GM21381 (cell line): ENCODE results near the gene LDLRAP1.
"Not testable (repeated sequence)": the region's sequence is repeated elsewhere in the genome, so short reads cannot be mapped to it uniquely, and the experiment has no call there.

ENCODE experiments used
- ATAC-seq: cut with Tn5 transposase; IDR thresholded peaks from one replicate; pipeline ENCODE4 v1.9.1; 2021; ENCODE audit warnings: mild to moderate bottlenecking, moderate library complexity; ENCODE audit not compliant: unreplicated experiment

Gene LDLRAP1

DNA sequence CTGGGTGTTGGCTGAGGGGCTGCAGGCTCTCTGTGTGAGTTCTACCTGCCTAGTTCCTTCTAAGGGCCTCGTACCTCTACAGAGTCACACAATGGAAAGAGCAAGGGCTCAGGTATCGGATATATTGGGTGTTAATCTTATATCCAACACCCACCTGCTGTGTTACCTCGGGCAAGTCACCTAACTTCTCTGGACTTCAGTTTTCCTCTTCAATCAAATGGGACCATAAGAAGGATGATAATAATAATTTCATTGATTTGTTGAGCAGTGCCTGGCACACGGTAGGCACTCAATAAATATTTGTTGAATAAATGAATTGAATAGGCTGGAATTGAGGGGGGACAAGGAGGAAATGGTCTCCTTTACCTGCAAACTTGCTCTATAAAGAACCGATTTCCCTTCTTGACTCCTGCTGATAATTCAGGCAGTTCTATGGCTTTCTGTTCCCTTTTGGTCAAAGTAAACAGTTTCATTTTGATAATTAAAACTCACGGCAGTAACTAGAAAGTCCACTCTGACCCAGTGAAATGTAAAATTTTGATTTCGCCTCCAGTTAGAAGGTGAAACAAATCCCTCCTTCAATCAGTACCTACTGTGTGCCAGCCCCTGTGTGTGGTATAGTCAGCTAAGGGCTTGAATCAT, 56.7 kb downstream of the LDLRAP1 start:
- ATAC-seq: no peak

DNA sequence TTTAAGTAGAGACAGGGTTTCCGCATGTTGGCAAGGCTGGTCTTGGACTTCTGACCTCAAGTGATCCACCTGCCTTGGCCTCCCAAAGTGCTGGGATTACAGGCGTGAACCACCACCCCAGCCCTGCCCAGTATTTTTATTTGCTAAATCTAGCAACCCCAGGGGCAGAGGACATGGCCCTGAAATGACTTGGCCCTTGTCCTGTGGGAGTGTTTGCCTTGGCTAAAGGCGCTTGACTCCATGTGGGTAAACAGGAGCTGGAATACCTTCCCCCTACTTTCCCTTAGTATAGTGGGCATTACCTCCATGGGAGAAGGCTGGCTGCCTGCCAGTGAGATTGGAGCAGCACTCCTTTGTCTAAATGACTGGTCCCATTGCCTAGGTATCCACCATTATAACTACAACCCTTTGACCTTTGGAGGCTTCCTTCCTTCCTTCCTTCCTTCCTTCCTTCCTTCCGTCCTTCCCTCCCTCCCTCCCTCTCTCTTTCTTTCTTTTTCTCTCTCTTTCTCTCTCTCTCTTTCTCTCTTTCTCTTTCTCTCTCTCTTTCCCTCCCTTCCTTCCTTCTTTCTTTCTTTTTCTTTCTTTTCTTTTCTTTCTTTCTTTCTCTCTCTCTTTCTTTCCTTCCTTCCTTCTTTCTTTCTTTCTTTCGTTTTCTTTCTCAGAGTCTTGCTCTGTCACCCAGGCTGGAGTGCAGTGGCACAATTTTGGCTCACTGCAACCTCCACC, 57.7 kb downstream of the LDLRAP1 start:
- ATAC-seq: not testable (repeated sequence)

- not testable (repeated sequence) for ATAC-seq
Measured at GRCh38 chr1:25603779-25604538, 60.6 kb downstream of the LDLRAP1 start.

GRCh38 chr1:25607123-25607522, 63.7 kb downstream of the LDLRAP1 start:
- no peak for ATAC-seq

GRCh38 chr1:25608488-25609178, 65.2 kb downstream of the LDLRAP1 start:
- ATAC-seq: no peak

DNA sequence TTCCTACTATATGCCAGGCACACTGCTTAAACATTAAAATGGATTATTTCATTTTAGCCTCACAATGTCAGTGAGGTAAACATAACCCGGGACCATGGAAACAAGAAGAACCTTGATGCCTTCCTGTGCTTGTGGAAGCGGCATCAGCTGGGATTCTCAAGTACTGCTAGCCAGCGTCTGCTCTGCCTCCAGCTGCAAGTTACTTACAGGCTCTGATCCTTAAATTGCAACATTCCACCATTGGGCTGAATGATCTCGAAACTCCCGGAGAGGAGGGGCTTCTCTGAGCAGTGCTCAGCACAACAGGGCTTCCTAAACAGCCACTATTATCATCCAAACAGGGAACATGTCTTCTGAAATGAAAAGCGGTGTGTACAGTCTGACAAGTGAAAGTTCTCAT, 66.5 kb downstream of the LDLRAP1 start:
- no peak for ATAC-seq

DNA sequence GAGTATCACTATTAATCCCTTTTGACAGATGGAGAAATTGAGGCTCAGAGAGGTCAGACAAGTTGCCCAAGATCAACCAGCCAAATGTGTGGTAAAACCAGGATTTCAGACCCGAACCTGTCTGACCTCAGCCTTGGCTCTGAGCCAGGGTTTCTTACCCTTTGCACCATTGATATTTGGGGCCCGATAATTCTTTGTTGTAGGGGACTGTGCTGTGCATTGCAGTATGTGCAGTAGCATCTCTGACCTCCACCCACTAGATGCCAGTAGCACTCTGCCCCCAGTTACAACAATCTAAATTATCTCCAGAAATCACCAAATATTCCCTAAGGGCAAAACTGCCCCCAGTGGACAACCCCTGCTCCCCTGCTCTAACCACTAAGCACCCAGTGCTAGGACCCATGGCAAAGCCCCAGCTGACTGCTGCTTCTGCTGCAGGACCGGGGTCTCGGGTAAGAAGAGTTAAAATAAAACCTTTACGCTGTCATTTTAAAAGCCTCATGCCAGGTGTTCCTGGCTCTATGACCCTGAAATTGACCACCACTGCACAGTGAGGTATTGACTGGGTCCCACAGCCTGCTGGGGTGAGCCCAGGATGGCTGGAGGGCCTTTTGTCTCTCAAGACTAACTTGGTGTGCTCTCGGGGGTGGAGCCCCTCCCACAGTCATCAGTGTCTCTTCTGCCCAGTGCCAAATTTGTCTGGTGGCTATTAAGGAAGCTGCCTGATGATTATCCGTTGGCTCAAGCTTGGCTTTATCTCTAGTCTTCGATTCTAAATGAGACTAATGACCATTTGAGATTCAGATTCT, 67.6 kb downstream of the LDLRAP1 start:
- no peak for ATAC-seq

DNA sequence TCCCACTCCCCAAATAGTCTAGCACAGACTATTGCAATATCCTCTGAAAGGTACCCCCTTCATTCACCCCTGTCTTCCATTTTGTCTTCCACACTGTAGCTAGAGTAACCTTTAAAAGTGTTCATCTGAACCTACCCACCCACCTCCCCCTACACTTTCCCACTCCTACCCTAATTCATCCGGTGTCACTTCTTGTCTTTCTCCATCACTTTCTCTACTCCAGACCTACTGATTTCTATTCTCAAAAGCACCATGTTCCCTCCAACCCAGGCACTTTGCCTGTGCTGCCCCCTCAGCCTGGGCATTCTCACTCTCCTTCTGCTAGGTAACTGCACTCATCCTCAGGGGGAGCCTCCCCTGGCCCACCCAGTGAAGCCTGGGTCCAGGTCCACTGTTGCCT, 68.4 kb downstream of the LDLRAP1 start:
- no peak for ATAC-seq

DNA sequence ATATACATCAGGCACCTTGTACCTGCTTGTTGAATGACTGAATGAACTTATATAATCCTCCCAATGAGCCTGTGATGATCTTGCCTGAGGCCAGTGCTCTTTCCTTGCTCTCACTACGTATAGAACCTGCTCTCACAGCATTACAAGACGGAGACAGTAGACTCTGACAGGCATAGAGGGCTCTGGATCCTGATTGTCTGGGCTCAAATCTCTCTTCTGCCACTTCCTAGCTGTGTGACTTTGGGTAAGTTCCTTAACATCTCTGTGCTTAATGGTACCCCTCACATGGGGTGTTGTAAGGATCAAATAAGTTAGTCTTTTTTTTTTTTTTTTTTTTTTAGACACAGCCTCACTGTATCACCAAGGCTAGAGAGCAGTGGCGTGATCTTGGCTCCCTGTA, 69.0 kb downstream of the LDLRAP1 start:
- no peak for ATAC-seq

DNA sequence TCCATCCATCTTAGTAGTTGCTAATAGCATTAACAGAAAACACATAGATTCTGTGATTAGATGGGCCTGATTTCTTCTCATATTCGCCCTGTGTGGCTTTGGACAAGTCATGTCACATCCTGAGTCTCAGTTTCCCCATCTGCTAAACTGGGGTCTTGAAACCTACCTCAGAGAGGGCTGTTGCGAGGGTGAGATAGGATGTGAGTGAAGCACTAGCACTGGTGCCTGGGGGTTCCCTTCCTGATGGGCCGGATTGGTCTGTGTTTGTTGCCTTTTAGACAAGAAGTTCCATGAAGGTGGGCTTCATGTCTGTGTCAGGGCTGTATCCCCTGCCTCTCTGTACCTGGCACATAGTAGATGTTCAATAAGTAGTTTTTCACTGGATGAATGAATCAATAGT, 69.7 kb downstream of the LDLRAP1 start:
- ATAC-seq: no peak

- ATAC-seq: no peak
Measured at GRCh38 chr1:25614501-25615171, 71.2 kb downstream of the LDLRAP1 start.

DNA sequence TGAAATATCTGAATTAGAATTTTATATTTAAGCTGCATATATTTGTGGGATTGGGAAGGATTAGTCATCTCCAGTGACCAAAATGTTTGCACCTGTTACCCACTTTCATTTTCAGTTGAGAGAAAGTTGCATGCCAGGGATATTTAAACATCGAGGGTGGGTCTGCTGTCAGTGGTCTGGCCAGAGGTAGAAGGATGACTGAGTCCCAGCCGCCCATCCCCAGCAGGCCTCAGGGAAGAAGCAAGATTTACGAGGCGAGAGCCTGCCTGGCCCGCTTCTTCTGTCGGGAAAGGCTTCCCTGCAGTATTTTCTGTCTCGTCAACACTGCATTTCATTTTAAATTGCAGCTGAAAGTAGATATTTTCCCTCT, 71.8 kb downstream of the LDLRAP1 start:
- no peak for ATAC-seq

DNA sequence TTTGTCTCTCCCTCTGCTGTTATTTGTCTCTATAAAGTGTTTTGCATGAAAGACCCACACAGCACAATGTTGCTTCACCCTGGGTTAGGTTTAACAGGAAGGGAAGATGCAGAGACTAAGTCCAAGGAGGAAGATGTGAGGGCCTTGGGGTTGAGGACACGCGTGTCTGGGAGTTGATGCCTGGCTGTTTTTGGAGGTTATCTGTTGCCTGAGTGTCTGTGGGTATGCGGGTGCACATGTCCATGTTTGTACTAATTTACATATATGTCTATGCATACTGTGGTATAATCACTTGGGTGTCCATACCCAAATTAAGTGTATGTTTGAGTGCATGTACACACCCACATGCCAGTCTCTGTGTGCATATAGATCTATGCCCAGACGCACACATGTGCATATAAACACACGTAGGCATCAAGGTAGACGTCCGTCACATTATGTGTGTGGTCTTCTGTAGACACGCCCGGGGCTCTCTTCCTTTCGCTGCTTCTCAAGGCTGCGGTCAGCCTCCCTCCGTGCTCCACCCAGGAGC, 72.2 kb downstream of the LDLRAP1 start:
- ATAC-seq: no peak

- ATAC-seq: peak; percentile 58
Measured at GRCh38 chr1:25616095-25616986, 72.9 kb downstream of the LDLRAP1 start, which contains the start of gene MAN1C1. Gene MAN1C1 (plus strand): TSS chr1:25616791. CDS start chr1:25617798, 1,007 bp downstream.

DNA sequence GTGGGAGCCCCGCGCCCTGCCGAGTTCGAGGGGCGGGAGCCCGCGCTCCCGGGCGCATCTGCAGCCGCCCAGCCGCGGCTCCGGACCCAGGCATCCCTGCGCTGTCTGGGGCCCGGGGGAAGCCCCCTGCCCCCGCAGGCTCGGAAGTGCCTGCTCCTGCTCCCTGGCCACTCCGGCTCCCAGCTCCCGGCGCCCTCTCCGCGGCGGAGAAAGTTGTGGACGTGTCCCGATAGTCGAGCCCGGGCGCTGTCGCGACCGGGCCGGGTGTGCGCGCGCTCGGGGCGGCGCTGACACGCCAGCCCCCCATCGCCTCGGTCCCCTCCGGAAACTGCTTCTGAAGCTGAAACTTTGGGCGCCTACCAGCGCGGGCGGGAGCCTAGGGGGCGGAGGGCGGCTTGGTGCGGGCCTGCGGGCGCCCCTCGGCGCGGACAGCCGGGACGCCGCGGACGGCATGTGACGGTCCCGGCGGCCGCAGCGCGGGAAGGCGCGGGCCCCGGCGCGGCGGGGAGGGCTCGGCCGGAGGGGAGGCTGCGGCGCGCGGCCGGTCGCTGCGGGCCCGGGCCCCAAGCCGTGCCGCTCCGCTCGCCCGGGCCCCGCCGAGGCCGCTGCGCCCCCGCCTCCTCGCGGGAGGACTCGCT, 73.7 kb downstream of the LDLRAP1 start:
- ATAC-seq: peak; percentile 9

GRCh38 chr1:25617625-25618432, 74.4 kb downstream of the LDLRAP1 start:
- no peak for ATAC-seq

GRCh38 chr1:25618433-25618808, 75.0 kb downstream of the LDLRAP1 start:
- ATAC-seq: no peak
